SK-N-SH treated with all-trans-retinoic acid at 6 μM for 48 hours (cell line): ENCODE data around the gene RC3H1.

Source experiments
- ATAC-seq: fragments of 200-7000 bp; cut with Tn5 transposase; 3 replicates; pipeline ENCODE4 v1.9.1; 2020; ENCODE audit warnings: mild to moderate bottlenecking, moderate library complexity
- ARNTL ChIP-seq: fragments of 450-650 bp; formaldehyde crosslinking; IDR thresholded peaks from 2 replicates; pipeline ENCODE4 v1.5.0; 2020; ENCODE audit warnings: low read depth, mild to moderate bottlenecking, moderate library complexity, borderline replicate concordance
- BACH2 ChIP-seq: fragments of 250-450 bp; sonication (Bioruptor Pico); IDR thresholded peaks from 2 replicates; pipeline ENCODE4 v1.9.0; 2021; ENCODE audit warnings: mild to moderate bottlenecking, borderline replicate concordance
- CSDC2 ChIP-seq: fragments of 250-450 bp; sonication (Bioruptor Pico); IDR thresholded peaks from 2 replicates; pipeline ENCODE4 v1.5.0; 2020; ENCODE audit warnings: mild to moderate bottlenecking, moderate library complexity
- ESRRG ChIP-seq: fragments of 250-450 bp; sonication (Bioruptor Pico); IDR thresholded peaks from 2 replicates; pipeline ENCODE4 v1.6.1; 2021; ENCODE audit warnings: mild to moderate bottlenecking
- GLIS3 ChIP-seq: fragments of 250-450 bp; sonication (Bioruptor Pico); IDR thresholded peaks from 2 replicates; pipeline ENCODE4 v1.5.0; 2020; ENCODE audit warnings: mild to moderate bottlenecking, moderate library complexity
- ISL1 ChIP-seq: fragments of 250-450 bp; sonication (Bioruptor Pico); IDR thresholded peaks from 2 replicates; pipeline ENCODE4 v2.1.2; 2022; ENCODE audit warnings: mild to moderate bottlenecking, moderate library complexity
- RARB ChIP-seq: fragments of 250-450 bp; sonication (Bioruptor Pico); IDR thresholded peaks from 2 replicates; pipeline ENCODE4 v1.8.0; 2021; ENCODE audit warnings: mild to moderate bottlenecking, moderate library complexity
- SNAI2 ChIP-seq: fragments of 250-450 bp; sonication (Bioruptor Pico); IDR thresholded peaks from 2 replicates; pipeline ENCODE4 v1.5.0; 2020; ENCODE audit warnings: mild to moderate bottlenecking, moderate library complexity
- TCF4 ChIP-seq: fragments of 250-450 bp; sonication (Bioruptor Pico); IDR thresholded peaks from 2 replicates; pipeline ENCODE4 v1.8.0; 2021; ENCODE audit warnings: mild to moderate bottlenecking, moderate library complexity, borderline replicate concordance
- ZC3H10 ChIP-seq: fragments of 250-450 bp; sonication (Bioruptor Pico); IDR thresholded peaks from 2 replicates; pipeline ENCODE4 v1.5.1; 2021; ENCODE audit warnings: mild to moderate bottlenecking, moderate library complexity
- ZFP3 ChIP-seq: fragments of 250-450 bp; sonication (Bioruptor Pico); IDR thresholded peaks from 2 replicates; pipeline ENCODE4 v1.5.0; 2020; ENCODE audit warnings: mild to moderate bottlenecking, moderate library complexity
- ZFP30 ChIP-seq: fragments of 450-650 bp; formaldehyde crosslinking; IDR thresholded peaks from 2 replicates; pipeline ENCODE4 v1.5.0; 2022; ENCODE audit warnings: mild to moderate bottlenecking, moderate library complexity
- ZNF565 ChIP-seq: fragments of 450-650 bp; formaldehyde crosslinking; conservative IDR thresholded peaks from 2 replicates; pipeline ENCODE4 v1.5.0; 2020; ENCODE audit warnings: low read depth, mild to moderate bottlenecking, moderate library complexity
- ZNF70 ChIP-seq: fragments of 450-650 bp; formaldehyde crosslinking; IDR thresholded peaks from 2 replicates; pipeline ENCODE4 v1.5.0; 2020; ENCODE audit warnings: mild to moderate bottlenecking, moderate library complexity
- ZNF8 ChIP-seq: fragments of 450-650 bp; formaldehyde crosslinking; IDR thresholded peaks from 2 replicates; pipeline ENCODE4 v1.5.0; 2020; ENCODE audit warnings: mild to moderate bottlenecking, moderate library complexity
- TF ChIP-seq, protein P1 (sequence below): fragments of 250-450 bp; sonication (Bioruptor Pico); IDR thresholded peaks from 2 replicates; pipeline ENCODE4 v1.5.1; 2021; ENCODE audit warnings: mild to moderate bottlenecking, moderate library complexity
- TF ChIP-seq, protein P2 (sequence below): fragments of 250-450 bp; sonication (Bioruptor Pico); IDR thresholded peaks from 2 replicates; pipeline ENCODE4 v1.5.0; 2020; ENCODE audit warnings: mild to moderate bottlenecking, moderate library complexity
- TF ChIP-seq, protein P3 (sequence below): fragments of 250-450 bp; sonication (Bioruptor Pico); IDR thresholded peaks from 2 replicates; pipeline ENCODE4 v1.5.1; 2020; ENCODE audit warnings: low read depth, mild to moderate bottlenecking, moderate library complexity
- TF ChIP-seq, protein P4 (sequence below): fragments of 250-450 bp; sonication (Bioruptor Pico); IDR thresholded peaks from 2 replicates; pipeline ENCODE4 v1.8.0; 2021; ENCODE audit warnings: low read depth, mild to moderate bottlenecking, moderate library complexity, borderline replicate concordance
- TF ChIP-seq, protein P5 (sequence below): fragments of 250-450 bp; sonication (Bioruptor Pico); IDR thresholded peaks from 2 replicates; pipeline ENCODE4 v1.8.0; 2020; ENCODE audit warnings: mild to moderate bottlenecking, moderate library complexity, borderline replicate concordance

The RC3H1 gene, protein sequence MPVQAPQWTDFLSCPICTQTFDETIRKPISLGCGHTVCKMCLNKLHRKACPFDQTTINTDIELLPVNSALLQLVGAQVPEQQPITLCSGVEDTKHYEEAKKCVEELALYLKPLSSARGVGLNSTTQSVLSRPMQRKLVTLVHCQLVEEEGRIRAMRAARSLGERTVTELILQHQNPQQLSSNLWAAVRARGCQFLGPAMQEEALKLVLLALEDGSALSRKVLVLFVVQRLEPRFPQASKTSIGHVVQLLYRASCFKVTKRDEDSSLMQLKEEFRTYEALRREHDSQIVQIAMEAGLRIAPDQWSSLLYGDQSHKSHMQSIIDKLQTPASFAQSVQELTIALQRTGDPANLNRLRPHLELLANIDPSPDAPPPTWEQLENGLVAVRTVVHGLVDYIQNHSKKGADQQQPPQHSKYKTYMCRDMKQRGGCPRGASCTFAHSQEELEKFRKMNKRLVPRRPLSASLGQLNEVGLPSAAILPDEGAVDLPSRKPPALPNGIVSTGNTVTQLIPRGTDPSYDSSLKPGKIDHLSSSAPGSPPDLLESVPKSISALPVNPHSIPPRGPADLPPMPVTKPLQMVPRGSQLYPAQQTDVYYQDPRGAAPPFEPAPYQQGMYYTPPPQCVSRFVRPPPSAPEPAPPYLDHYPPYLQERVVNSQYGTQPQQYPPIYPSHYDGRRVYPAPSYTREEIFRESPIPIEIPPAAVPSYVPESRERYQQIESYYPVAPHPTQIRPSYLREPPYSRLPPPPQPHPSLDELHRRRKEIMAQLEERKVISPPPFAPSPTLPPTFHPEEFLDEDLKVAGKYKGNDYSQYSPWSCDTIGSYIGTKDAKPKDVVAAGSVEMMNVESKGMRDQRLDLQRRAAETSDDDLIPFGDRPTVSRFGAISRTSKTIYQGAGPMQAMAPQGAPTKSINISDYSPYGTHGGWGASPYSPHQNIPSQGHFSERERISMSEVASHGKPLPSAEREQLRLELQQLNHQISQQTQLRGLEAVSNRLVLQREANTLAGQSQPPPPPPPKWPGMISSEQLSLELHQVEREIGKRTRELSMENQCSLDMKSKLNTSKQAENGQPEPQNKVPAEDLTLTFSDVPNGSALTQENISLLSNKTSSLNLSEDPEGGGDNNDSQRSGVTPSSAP

DNA sequence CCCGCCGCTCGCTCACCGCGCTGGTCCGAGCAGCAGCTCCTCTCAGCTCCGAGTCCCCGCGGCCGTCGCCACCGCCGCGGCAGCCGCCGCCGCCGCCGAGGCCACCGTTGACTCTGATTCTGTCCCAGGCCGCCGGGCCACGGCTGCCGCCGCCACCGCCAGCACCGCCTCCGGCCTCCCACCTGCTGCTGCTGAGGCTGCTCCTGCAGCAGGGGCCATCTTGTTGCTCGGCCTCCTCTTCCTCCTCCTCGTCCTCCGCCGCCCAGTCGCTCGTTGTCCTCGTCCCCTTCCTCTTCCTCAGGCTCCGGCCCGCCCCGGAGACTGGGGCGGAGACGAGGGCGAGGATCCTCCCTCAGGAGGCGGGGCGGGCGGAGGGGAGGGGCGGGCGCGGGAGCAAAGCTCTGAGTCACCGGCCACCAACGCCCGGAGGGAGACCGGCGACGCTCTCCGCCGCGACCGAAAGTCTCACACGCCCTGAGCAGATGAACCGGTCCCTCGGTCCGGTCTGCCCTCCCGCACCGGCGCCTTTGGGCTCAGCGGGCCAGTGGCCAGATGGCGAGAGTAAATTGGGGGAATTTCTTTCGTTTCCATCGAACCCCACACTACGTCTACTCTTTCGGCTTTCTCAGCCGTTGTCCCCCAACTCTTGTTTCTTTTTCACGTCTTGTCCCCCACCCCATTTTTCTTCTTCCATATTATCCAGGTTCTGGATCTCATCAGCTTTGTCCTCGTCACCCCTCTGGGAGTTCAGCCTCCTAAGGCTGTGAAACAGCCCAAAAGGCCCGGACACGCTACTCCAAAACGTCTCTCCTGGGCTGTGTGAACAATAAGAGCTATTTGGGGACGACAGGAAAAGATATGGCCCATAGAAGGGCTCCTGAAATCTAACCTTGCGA is at the start of gene RC3H1:
Gene RC3H1, minus strand, starts transcription at position 278 of the 896 bp plus-strand sequence. CDS start 29,372 bp downstream, outside the sequence.
- TF ChIP-seq, protein P1, sequence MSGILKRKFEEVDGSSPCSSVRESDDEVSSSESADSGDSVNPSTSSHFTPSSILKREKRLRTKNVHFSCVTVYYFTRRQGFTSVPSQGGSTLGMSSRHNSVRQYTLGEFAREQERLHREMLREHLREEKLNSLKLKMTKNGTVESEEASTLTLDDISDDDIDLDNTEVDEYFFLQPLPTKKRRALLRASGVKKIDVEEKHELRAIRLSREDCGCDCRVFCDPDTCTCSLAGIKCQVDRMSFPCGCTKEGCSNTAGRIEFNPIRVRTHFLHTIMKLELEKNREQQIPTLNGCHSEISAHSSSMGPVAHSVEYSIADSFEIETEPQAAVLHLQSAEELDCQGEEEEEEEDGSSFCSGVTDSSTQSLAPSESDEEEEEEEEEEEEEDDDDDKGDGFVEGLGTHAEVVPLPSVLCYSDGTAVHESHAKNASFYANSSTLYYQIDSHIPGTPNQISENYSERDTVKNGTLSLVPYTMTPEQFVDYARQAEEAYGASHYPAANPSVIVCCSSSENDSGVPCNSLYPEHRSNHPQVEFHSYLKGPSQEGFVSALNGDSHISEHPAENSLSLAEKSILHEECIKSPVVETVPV (CRISPR knock-in tag): no peak
- TF ChIP-seq, protein P2, sequence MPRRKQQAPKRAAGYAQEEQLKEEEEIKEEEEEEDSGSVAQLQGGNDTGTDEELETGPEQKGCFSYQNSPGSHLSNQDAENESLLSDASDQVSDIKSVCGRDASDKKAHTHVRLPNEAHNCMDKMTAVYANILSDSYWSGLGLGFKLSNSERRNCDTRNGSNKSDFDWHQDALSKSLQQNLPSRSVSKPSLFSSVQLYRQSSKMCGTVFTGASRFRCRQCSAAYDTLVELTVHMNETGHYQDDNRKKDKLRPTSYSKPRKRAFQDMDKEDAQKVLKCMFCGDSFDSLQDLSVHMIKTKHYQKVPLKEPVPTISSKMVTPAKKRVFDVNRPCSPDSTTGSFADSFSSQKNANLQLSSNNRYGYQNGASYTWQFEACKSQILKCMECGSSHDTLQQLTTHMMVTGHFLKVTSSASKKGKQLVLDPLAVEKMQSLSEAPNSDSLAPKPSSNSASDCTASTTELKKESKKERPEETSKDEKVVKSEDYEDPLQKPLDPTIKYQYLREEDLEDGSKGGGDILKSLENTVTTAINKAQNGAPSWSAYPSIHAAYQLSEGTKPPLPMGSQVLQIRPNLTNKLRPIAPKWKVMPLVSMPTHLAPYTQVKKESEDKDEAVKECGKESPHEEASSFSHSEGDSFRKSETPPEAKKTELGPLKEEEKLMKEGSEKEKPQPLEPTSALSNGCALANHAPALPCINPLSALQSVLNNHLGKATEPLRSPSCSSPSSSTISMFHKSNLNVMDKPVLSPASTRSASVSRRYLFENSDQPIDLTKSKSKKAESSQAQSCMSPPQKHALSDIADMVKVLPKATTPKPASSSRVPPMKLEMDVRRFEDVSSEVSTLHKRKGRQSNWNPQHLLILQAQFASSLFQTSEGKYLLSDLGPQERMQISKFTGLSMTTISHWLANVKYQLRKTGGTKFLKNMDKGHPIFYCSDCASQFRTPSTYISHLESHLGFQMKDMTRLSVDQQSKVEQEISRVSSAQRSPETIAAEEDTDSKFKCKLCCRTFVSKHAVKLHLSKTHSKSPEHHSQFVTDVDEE (CRISPR knock-in tag): no peak
- no peak for TF ChIP-seq ARNTL (CRISPR knock-in tag)
- TF ChIP-seq GLIS3: no peak
- TF ChIP-seq ZC3H10 (CRISPR knock-in tag): no peak
- TF ChIP-seq ZNF8 (CRISPR knock-in tag): no peak
- peak; percentile 85 for ATAC-seq

DNA sequence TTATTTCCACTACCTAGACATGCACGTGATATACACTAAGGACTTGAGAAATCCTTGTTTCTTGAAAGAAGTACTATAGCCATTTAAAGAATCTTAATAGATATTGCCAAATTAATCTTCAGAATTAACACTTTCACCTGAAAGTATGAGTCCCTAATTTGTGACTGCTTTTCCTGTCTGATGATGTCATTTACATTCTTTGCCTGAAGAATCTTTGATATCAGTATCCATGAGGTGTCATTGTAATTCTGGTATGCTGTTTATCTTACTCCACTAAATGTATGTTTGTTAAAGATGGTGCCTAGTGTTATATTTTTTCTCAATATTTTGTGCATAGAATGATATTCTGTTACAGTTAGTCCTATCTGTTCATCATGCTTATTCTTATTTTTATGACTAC is 48.5 kb upstream of the RC3H1 start:
- TF ChIP-seq GLIS3 (no peak), ZNF70 (CRISPR knock-in tag) (no peak), ZNF565 (CRISPR knock-in tag) (no peak), ARNTL (CRISPR knock-in tag) (no peak), RARB (no peak), ZC3H10 (CRISPR knock-in tag) (no peak), ZNF8 (CRISPR knock-in tag) (no peak), ZFP30 (CRISPR knock-in tag) (no peak), CSDC2 (CRISPR knock-in tag) (no peak), ZFP3 (CRISPR knock-in tag) (no peak), ESRRG (CRISPR knock-in tag) (no peak), ISL1 (no peak), BACH2 (CRISPR knock-in tag) (no peak), TCF4 (CRISPR knock-in tag) (no peak), SNAI2 (no peak)
- TF ChIP-seq, protein P3, sequence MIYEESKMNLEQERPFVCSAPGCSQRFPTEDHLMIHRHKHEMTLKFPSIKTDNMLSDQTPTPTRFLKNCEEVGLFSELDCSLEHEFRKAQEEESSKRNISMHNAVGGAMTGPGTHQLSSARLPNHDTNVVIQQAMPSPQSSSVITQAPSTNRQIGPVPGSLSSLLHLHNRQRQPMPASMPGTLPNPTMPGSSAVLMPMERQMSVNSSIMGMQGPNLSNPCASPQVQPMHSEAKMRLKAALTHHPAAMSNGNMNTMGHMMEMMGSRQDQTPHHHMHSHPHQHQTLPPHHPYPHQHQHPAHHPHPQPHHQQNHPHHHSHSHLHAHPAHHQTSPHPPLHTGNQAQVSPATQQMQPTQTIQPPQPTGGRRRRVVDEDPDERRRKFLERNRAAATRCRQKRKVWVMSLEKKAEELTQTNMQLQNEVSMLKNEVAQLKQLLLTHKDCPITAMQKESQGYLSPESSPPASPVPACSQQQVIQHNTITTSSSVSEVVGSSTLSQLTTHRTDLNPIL (CRISPR knock-in tag): no peak
- TF ChIP-seq, protein P4, sequence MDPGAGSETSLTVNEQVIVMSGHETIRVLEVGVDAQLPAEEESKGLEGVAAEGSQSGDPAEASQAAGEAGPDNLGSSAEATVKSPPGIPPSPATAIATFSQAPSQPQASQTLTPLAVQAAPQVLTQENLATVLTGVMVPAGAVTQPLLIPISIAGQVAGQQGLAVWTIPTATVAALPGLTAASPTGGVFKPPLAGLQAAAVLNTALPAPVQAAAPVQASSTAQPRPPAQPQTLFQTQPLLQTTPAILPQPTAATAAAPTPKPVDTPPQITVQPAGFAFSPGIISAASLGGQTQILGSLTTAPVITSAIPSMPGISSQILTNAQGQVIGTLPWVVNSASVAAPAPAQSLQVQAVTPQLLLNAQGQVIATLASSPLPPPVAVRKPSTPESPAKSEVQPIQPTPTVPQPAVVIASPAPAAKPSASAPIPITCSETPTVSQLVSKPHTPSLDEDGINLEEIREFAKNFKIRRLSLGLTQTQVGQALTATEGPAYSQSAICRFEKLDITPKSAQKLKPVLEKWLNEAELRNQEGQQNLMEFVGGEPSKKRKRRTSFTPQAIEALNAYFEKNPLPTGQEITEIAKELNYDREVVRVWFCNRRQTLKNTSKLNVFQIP (CRISPR knock-in tag): no peak
- TF ChIP-seq, protein P2 (CRISPR knock-in tag): no peak
- TF ChIP-seq, protein P1 (CRISPR knock-in tag): no peak
- TF ChIP-seq, protein P5, sequence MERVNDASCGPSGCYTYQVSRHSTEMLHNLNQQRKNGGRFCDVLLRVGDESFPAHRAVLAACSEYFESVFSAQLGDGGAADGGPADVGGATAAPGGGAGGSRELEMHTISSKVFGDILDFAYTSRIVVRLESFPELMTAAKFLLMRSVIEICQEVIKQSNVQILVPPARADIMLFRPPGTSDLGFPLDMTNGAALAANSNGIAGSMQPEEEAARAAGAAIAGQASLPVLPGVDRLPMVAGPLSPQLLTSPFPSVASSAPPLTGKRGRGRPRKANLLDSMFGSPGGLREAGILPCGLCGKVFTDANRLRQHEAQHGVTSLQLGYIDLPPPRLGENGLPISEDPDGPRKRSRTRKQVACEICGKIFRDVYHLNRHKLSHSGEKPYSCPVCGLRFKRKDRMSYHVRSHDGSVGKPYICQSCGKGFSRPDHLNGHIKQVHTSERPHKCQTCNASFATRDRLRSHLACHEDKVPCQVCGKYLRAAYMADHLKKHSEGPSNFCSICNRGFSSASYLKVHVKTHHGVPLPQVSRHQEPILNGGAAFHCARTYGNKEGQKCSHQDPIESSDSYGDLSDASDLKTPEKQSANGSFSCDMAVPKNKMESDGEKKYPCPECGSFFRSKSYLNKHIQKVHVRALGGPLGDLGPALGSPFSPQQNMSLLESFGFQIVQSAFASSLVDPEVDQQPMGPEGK (CRISPR knock-in tag): no peak
- ATAC-seq: no peak
